Measurements from ENCODE around the gene TLCD3B.
"Not testable (repeated sequence)": the region's sequence is repeated elsewhere in the genome, so short reads cannot be mapped to it uniquely, and the experiment has no call there.

TLCD3B gene

GRCh38 chr16:30025574-30025973 is 5.5 kb downstream of the TLCD3B start:
- DNase-seq (ENCODE audit: low spot score), result no peak

DNA sequence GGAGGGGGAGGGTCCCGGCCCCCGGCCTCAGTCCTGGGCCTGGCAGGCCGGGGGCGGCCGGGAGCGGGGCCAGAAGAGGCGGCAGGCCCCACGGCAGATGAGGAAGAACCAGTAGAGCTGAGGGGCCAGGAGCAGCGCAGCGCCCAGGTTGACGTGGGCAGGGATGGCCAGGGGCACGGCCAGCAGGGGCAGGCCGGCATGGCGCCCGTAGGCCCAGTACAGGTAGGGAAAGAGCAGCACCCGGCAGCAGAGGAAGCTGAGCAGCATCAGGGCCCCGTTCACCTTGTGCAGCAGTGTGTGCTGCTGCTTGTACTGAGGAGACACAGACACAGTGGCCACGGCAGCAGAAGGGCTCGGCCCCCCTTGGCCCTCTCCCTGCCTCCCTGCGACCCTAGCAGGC is 5.9 kb downstream of the TLCD3B start:
- DNase-seq (ENCODE audit: low spot score), result no peak

DNA sequence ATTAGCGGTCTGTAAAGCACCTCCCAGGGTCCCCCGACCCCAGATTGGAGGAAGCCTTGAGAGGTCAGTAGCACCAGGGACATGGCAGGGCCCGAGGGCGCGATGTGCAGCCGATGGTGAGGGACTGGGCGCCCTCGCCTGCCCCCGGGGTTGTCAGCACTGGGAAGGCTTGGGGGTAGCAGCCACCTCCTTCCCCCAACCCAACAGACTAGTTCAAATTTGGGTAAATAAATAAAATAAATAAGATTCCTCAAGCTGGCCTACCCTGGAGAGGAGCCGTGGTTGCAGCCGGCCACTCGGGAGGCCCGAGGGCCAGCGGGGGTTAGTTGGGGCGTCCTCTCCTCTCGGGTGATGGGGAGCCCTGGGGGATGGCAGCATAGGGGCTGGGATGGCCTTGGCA is 6.6 kb downstream of the TLCD3B start:
- no peak for DNase-seq (ENCODE audit: low spot score)

- no peak for DNase-seq (ENCODE audit: low spot score)
Observed at GRCh38 chr16:30023586-30023985, 7.5 kb downstream of the TLCD3B start.

- DNase-seq (ENCODE audit: low spot score), result no peak
Observed at GRCh38 chr16:30022887-30023286, 8.2 kb downstream of the TLCD3B start, which contains the start of gene C16orf92. Gene C16orf92 (plus strand): TSS chr16:30023198. CDS start chr16:30023341, 143 bp downstream.

DNA sequence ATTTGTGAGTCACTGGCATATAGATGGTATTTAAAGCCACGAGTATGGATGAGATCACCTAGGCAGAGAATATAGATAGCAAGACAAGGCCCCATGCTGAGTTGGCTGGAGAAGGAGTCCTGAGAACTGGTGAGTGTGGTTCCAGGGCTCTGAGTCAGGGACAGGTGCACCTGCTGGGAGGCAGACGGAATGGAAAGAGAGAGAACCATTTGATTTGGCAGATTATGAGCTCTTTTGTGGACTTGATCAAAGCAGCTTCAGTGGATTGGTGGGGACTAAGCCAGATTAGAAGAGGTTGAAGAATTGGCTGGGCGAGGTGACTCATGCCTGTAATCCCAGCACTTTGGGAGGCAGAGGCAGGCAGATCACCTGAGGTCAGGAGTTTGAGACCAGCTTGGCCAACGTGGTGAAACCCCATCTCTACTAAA is 12.3 kb downstream of the TLCD3B start:
- DNase-seq (ENCODE audit: low spot score), result no peak

- not testable (repeated sequence) for DNase-seq (ENCODE audit: low spot score)
Observed at GRCh38 chr16:30017937-30018336, 13.1 kb downstream of the TLCD3B start.

DNA sequence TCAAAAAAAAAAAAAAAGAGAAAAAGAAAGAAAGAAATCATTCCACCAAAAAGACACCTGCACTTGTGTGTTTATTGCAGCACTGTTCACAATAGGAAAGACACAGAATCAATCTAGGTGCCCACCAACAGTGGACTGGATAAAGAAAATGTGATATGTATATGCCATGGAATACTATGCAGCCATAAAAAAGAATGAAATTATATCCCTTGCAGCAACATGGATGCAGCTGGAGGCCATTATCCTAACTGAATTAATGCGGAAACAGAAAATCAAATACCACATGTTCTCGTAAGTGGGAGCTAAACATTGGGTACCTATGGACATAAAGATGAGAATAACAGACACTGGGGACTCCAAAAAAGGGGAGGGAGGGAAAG is 13.8 kb downstream of the TLCD3B start:
- DNase-seq (ENCODE audit: low spot score), result no peak

DNA sequence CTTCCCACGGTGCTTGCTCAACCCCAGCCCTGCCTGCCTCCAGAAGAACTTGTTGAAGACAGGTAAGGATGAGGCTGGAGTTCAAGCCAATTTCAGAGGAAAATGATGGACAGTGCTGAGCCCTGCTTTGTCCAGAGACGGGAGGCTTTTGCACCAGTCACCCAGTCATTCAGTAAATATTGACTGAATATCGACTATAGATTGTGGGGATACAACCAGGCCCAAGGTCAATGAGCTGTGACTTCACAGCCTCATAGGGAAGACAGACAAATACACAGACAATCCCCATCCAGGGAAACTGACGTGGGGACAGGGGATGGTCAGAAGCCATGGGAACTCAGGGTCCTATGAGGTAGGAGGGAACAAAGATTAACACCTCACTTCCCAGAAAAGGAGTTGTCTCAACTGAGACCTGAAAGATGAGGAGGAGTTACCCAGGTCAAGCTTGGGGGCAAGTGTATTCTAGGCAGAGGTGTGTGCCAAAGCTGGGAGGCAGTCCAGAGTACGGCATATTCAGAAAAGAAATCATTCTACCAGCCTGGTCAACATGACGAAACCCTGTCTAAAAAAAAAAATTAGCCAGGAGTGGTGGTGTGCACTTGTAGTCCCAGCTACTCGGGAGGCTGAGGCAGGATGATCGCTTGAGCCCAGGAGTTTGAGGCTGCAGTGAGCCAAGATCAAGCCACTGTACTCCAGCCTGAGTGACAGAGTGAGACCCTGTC is 14.4 kb downstream of the TLCD3B start:
- no peak for DNase-seq (ENCODE audit: low spot score)

DNA sequence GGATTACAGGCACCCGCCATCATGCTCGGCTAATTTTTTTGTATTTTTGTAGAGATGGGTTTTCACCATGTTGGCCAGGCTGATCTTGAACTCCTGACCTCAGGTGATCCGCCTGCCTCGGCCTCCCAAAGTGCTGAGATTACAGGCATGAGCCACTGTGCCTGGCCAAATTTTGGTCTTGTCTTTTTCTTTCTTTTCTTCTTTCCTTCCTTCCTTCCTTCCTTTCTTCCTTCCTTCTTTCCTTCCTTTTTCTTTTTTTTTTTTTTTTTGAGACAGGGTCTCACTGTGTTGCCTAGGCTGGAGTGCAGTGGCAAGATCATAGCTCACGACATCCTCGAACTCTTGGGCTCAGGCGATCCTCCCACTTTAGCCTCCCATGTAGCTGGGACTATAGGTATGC is 15.6 kb downstream of the TLCD3B start:
- DNase-seq (ENCODE audit: low spot score), result not testable (repeated sequence)

DNA sequence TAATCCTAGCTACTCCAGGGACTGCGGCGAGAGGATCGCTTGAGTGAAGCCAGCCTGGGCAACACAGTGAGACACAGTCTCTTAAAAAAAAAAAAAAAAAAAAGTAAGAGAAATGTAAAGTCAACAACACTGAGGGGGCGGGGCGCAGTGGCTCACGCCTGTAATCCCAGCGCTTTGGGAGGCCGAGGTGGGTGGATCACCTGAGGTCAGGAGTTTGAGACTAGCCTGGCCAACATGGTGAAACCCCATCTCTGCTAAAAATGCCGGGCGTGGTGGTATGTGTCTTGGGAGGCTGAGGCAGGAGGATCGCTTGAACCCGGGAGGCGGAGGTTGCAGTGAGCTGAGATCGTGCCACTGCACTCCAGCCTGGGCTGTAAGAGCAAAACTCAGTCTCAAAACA is 18.5 kb downstream of the TLCD3B start:
- not testable (repeated sequence) for DNase-seq (ENCODE audit: low spot score)

- DNase-seq (ENCODE audit: low spot score), result no peak
Observed at GRCh38 chr16:30011714-30012504, 19.2 kb downstream of the TLCD3B start.

GRCh38 chr16:30010844-30011713 is 20.0 kb downstream of the TLCD3B start, which contains the start of gene DOC2A:
Gene DOC2A (minus strand): TSS chr16:30011027. CDS start chr16:30010222, 805 bp downstream.
- DNase-seq (ENCODE audit: low spot score), result no peak

DNA sequence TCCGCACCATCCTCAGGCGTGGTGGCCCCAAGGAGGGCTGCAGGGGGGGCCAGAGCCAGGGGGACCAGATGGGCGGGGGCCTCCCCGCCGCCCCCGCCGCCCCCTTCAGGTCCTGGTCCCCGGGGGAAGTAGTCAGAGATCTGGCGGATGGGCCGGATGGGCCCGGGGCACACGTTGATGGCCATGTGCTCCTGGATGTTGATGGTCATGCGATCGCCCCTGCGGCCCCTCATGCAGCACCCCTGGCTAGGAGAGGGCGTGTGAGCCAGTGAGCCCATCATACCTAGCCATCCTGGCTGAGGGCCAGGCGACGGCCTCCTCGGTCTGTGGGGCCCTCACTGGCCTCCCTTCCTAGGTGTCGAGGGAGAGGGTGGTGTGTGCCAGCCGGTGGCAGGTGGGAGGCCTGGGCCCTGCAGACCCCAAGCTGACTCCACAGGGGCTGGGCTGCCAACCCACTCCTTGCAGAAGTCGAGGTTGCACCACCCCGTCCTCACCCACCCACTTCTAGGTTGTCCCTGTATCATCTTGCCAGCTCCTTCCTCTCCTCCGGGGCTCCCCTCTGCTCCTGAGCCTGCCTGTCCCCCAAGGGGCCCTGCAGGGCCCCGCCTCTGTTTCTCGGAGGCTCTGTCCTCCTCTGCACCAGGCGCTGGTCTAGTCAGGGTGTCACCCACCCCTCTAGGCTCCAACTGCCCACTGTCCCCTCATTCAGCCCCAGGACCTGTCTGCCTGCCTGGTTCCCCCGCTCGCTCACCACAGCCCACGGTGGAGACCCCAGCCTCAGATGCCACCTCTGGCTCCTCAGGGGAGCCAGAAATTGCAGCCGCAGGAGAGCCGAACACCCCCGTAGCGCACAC is 20.9 kb downstream of the TLCD3B start:
- no peak for DNase-seq (ENCODE audit: low spot score)

DNA sequence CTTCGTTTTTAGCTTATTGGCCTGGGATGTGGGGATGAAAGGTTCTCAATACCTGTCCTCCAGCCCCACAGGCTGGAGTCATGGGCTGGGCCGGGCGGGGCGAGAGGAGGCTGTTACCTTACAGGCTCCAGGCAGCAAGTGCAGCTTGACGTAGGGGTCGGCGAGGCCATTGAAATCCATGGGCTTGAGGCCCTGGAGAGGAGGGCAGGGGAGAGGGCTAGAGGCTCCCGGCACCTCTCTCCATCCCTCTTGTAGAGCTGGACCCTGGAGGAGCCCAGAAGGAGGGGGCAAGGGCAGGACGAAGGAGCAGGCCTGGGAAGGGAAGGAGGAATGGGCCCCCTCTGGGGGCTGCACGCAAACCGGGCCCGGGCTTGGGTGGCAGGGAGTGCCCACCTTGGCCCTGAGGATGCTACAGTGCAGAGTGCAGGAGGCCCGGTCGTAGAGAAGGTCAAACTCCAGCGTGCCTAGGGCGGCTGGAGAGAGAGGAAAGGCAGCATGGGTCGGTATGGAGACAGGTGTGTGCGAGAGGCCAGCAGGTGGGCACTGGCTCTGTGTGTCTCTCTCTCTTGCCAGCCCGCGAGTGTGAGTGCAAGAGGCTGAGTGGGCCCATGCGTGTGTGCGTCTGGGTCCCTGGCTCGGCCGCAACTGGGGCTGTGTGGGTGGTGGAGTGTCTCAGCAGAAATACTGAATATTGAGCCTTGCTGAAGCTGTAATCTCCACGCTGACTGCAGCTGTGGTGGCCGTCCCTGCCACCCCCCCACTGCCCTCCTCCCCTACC is 21.8 kb downstream of the TLCD3B start:
- no peak for DNase-seq (ENCODE audit: low spot score)

GRCh38 chr16:30007378-30007895 is 23.6 kb downstream of the TLCD3B start:
- no peak for DNase-seq (ENCODE audit: low spot score)

GRCh38 chr16:30006659-30007377 is 24.3 kb downstream of the TLCD3B start:
- no peak for DNase-seq (ENCODE audit: low spot score)

GRCh38 chr16:30006095-30006473 is 25.0 kb downstream of the TLCD3B start:
- DNase-seq (ENCODE audit: low spot score), result no peak

DNA sequence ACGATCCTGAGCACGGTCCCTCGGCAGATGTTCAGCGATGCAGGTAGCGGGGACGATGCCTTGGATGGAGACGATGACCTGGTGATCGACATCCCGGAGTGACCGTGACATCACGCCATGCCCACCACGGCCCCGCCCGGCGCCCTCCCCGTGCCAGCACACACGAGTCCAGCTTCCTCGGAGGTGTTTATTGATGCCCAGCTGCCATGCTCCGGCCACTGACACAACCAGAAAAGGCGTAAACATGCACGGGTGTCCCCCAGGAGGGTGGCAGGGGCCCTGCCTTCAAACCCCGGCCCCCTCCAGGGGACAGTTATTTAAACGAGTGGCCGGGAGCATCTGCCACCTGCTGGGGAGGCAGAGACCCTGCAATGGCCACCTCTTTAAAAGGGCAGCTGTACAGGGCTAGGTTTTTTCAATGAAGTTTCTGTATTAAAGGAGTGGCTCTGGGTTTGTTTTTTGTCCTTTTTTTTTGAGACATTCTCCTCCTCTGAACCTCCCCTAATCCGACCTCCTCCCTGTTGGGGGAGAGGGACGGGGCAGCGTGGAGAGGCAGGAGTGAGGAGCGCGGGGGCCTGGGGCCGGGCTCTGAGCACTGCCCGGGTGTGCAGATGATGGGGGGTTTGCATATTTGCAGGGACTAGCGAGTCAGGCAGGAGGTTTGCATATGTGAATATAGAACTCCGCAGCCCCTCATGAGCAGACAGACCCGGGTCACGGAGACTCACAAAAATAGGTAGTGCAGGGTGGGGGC is 25.6 kb downstream of the TLCD3B start:
- DNase-seq (ENCODE audit: low spot score), result peak; percentile 57
